T-helper 2 cell treated with Interferon-gamma antibody and Interleukin-4, amounts not matched to agents 100 ng/mL and 5 ng/mL, for 36 hours (primary cell): Measurements from ENCODE around the gene KRT6A. TPM values are rescaled to one million over a fixed set of nuclear protein-coding genes. Genes with fewer than 3 reads are reported as not detected.
"Not testable (repeated sequence)": the region's sequence is repeated elsewhere in the genome, so short reads cannot be mapped to it uniquely, and the experiment has no call there.

ENCODE experiments used
- intact Hi-C: fragments of 100-400 bp; cut with micrococcal nuclease; formaldehyde crosslinking; loops from one replicate; pipeline ENCODE4 v1.15.1; 2023
- total RNA-seq: library from RNA; stranded (reverse); gene quantifications from 2 replicates; pipeline ENCODE4 v1.2.3, GENCODE V29; 2022

The KRT6A gene
- total RNA-seq, 1 donor from 2014 or later = not detected

DNA sequence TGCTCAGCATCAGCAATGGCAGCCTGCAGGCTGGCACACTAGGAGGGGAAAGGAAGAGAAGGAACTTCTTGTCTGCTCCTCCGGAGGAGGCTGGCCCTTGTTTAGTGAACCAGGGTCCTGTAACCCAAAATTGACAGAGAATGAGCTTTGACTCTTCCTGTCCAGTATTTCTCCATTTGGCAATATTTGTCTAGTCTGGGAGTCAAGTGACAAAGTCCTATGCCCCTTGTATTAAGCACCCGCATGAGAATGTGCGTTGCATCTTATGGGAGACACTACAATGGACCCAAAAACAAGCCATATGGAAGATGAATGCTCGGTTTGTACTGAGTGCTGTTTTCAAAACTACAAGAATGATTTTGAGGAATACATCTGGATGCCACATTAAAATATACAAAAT, 23.2 kb downstream of the KRT6A start:
- intact Hi-C loops = no loop called here

- intact Hi-C loops = no loop called here
Observed at GRCh38 chr12:52464897-52465296, 28.2 kb downstream of the KRT6A start.

DNA sequence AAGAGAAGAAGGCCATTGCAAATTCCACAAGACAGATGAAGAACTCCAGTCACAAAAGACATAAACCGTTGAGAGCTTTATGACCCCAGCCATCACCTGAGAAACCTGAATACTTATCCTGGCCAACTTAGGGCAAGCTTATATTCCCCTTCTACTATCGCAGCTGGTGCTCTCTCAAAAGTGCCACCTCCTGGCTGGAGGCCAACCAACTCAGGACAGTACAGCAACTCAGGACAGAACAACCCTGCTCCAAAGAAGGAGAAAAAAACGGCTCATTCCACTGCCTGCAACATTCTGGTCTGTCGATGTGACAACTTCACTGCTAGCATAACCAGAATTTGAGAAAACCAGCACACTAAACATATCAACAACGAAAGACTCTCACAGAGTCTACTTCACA, 31.4 kb downstream of the KRT6A start:
- intact Hi-C loops = no loop called here

- intact Hi-C loops = no loop called here
Observed at GRCh38 chr12:52458861-52459260, 34.2 kb downstream of the KRT6A start.

DNA sequence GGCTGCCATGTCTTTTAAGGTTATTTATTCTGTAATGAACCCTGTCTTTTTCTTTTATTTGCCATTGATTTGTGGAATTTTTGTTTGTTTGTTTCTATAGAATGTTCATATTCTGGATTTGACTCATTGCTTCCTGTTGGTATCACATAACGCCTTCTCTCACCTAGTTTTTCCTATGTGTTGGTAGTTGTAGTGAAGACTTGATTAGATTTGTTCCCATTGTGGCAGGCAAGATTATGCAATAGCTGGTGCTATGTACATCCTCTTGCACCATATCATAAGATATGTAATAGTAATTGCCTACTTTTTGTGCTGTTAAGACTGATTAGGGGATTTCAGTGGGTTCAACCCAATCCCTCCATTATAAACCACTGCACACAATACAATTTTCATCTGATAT, 37.2 kb downstream of the KRT6A start:
- intact Hi-C loops = no loop called here

GRCh38 chr12:52454411-52455201, 38.5 kb downstream of the KRT6A start:
- intact Hi-C loops = no loop called here

- intact Hi-C loops = no loop called here
Observed at GRCh38 chr12:52452101-52452500, 41.0 kb downstream of the KRT6A start, which contains the start of gene KRT6B. Gene KRT6B (minus strand): TSS chr12:52452146. CDS start chr12:52452078, 68 bp downstream.

GRCh38 chr12:52448228-52448627, 44.8 kb downstream of the KRT6A start:
- intact Hi-C loops = no loop called here

DNA sequence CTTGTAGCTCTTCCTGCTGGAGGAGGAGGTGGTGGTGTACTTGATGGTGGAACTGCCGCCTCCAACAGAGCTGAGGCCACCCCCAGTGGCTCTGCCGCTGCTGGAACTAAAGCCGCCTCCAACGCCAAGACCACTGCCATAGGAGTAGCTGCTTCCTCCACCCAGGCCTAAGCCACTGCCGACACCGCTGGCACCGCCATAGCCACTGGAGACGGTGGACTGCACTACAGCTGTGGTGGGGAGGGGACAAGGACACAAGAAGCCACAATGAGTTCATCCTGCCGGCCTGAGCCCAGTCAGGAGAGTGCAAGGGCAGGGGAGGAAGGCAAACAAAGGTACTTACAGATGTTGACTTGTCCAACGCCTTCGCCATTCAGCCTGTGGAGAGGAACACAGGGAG, 45.9 kb downstream of the KRT6A start:
- intact Hi-C loops = not testable (repeated sequence)

DNA sequence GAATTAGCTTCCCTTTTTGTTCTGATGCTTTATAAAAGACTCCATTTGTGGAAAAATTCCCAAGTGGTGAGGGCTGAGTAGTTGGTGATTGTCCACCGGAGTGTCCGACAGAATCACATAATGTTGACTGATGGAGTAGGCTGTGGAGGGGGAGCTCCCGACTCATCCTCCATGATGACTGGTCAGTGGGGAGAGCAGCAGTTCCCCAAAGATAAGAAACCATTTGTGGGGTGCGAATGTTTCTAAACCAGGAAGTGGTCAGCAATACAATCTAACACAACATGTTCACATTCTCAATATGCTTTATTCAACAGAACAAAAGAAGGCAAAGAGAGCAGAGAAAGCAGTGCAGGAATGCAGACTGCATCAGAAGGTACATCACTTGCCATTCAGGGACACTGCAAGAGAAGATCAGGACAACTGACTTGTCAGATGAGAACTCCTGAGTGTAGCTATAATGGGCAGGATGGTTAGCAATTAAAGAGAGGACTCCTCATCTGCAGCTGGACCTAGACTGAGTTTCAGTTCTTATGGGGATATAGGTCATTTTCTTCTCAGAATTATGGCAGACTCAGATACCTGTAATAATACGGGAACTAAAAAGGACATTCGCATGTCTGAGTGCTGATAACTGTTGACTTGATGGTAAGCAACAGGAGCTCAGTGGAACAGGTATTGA, 46.6 kb downstream of the KRT6A start:
- intact Hi-C loops = no loop called here

GRCh38 chr12:52445876-52446275, 47.2 kb downstream of the KRT6A start:
- intact Hi-C loops = no loop called here

- intact Hi-C loops = no loop called here
Observed at GRCh38 chr12:52444647-52445595, 48.1 kb downstream of the KRT6A start.

- intact Hi-C loops = no loop called here
Observed at GRCh38 chr12:52443966-52444365, 49.1 kb downstream of the KRT6A start.

DNA sequence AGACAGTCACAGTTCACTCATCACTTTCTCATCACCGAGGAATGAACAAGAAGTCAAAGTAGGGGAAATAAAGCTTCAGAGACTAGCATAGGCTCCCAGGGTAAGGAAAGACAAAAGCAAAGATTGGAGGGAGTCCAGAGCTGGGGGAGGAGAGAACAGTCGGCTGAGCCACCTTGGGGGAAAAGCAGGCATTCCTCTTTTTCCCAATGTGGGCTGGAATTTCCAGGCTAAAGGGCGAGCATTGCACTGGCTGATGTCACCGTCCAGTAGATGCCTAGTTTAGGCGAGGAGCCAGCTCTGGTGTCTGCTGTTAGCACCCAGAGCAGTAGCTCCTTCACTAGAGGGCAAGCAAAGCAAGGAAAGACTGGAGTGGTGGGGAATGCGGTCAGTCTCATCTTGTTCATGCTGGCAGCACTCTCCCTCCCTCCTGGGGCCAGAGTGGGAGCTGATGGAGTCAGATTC, 50.4 kb downstream of the KRT6A start:
- intact Hi-C loops = no loop called here

GRCh38 chr12:52441320-52441911, 51.6 kb downstream of the KRT6A start:
- intact Hi-C loops = no loop called here

- intact Hi-C loops = no loop called here
Observed at GRCh38 chr12:52440821-52441319, 52.2 kb downstream of the KRT6A start.

GRCh38 chr12:52439845-52440244, 53.2 kb downstream of the KRT6A start:
- intact Hi-C loops = no loop called here

GRCh38 chr12:52439420-52439819, 53.6 kb downstream of the KRT6A start:
- intact Hi-C loops = no loop called here

DNA sequence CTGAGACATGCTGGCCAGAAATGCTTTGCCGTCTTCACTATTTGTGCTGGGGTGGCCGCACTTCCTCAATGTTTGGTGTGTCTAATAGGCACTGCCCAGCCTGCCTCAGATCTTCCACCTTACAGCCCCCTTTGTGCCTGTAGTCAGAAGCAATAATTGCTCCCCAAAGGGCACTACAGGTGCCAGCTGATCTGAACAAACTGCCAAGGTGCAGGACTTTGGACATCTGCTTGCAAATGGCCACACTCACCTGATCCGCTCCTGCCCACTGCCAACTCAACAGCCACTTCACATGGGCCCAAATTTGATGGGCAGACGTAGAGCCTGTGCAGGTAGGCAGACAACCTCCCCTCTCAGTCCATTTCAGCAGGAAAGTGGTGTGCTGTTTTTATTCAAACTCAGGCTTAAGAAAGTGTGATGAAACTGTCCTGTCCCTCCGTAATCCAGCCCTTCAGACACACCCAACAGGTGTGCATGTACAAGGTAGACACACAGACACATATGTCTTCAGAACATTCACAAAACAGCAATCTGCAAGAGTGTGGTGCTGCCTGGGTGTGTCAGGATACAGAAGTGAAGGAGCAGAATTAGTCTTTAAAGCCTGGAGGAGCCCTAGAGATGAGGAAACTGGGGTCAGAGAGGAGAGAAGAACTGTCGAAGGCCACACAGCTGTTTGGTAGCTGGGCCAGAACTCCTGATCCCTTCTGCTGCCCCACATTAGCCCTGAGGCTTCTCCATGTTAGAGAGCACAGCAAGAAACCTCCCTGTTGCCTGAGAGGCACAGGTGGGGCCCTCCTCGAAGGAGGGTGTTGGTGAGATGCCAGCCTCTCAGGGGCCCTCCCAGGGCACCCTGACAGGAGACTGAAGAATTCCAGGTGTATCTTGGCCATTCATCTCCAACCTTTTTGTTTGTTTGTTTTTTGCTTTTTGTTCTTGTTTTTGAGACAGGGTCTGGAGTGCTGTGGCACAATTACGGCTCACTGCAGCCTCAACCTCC, 54.5 kb downstream of the KRT6A start:
- intact Hi-C loops = no loop called here

DNA sequence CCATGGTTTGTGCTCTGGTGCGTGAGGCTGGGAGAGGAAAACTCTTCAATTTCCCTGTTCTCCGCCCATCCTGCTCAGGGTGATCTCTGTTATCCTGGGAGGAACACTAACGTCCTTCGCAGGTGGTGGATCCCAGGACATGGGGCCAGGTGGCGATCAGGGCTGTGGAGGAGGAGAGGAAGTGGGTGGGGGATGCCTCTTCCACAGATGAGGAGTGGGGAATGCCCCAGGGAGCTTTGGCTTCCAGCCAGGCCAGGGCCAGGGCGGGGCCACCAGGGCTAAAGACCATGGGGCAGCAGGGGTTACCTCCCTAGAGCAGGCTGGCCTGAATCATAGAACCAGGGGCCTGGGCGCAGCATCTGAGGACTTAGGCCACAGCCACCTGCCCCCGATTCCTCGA, 55.5 kb downstream of the KRT6A start:
- intact Hi-C loops = no loop called here
